Natural killer cell treated with Interleukin-12 subunit alpha and Interleukin-12 subunit beta and Interleukin-15 and Interleukin-18, amount 100 ng/mL, for 72 hours (primary cell): ENCODE results near the gene MEGF8. TPM values are rescaled to one million over a fixed set of nuclear protein-coding genes. Genes with fewer than 3 reads are reported as not detected.

Experiments used
- ATAC-seq, 2 donors: fragments of 150-1000 bp; cut with Tn5 transposase in 1 of 2; sonication (Bioruptor Pico), chemical (Tn5 transposase) in 1 of 2; 2 replicates each; pipeline ENCODE4 v1.10.0; 2021
- DNase-seq: peaks from one replicate; pipeline ENCODE4 v3.0.0; 2022; ENCODE audit warnings: low spot score
- H3K27ac Mint-ChIP-seq, 2 donors: 1 replicate in 1 of 2; 2 replicates in 1 of 2; pipeline ENCODE4 v1.8.0; 2022; ENCODE audit warnings: mixed read lengths in 2 of 2, mild to moderate bottlenecking in 1 of 2, moderate library complexity in 1 of 2
- H3K27me3 Mint-ChIP-seq, 2 donors: 1 replicate in 1 of 2; 2 replicates in 1 of 2; pipeline ENCODE4 v1.8.0; 2022; ENCODE audit warnings: mixed read lengths in 2 of 2
- H3K36me3 Mint-ChIP-seq: one replicate; pipeline ENCODE4 v1.8.0; 2022; ENCODE audit warnings: mixed read lengths
- H3K4me1 Mint-ChIP-seq, 2 donors: 1 replicate in 1 of 2; 2 replicates in 1 of 2; pipeline ENCODE4 v1.8.0; 2022; ENCODE audit warnings: low read depth in 2 of 2, mixed read lengths in 2 of 2, mild to moderate bottlenecking in 1 of 2
- H3K4me3 Mint-ChIP-seq: one replicate; pipeline ENCODE4 v1.8.0; 2022; ENCODE audit warnings: mixed read lengths
- H3K9me3 Mint-ChIP-seq: 2 replicates; pipeline ENCODE4 v1.8.0; 2022; ENCODE audit warnings: mixed read lengths
- total RNA-seq, 2 donors: library from RNA; stranded (reverse); gene quantifications; one replicate each; pipeline ENCODE4 v1.2.3, GENCODE V29; 2022

The MEGF8 gene
- total RNA-seq, 2 donors from 2014 or later = 12.1 to 20.1 TPM

DNA sequence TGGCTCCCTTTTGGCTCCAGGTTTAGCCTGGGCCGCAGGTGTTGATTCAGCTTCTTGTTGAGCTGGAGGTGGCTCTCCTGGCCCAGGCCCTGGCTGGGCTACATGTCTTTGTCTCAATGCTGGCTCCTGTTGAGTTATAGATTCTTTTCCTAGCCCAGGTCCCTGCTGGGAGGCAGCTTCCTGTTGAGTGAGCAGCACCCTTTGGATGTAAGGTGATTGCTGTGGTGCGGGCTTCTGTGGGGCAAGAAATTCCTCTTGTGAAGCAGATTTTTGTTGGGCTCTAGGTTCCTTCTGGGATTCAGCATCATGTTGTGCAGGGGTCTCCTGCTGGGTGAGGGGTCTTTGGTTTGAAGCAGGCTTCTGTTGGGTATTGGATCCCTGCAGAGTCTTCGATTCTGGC, 101.2 kb downstream of the MEGF8 start:
- Mint-ChIP-seq H3K27ac (no peak overlapping the region), H3K9me3 (no peaks in the 10 kb centered on the region), H3K36me3 (no peaks in the 10 kb centered on the region), H3K4me3 (no peak overlapping the region), H3K27me3 (no peaks in the 10 kb centered on the region), H3K4me1 (peaks cover 19 to 25% of the 10 kb centered on the region in 2 donors)
- ATAC-seq = no peak
- DNase-seq = no peak

DNA sequence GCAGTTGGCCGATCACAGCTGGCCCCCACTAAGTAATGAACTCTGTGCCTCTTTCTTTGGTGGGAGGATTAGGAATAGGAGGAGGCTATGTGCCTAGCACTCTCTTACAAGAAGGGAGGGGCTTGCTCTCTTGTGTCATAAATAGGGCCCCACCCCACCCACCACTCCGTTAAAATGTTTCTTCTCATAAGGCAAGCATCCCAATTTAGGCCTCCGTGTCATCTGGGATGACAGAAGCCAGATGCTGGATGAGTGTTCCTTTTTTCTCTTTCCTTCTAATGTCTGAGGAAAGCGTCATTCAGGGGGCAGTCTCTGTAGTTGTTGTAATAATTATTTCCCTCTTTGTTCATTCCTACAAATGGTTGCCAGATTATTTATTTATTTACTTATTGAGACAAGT, 101.9 kb downstream of the MEGF8 start, which contains the start of gene LIPE:
Gene LIPE (minus strand): TSS at position 76 of the 400 bp plus-strand sequence. CDS start 239 bp downstream, outside the sequence.
- DNase-seq = no peak
- Mint-ChIP-seq H3K27ac (no peak within 1 kb of the TSS), H3K9me3 (no peaks in the 10 kb centered on the region), H3K27me3 (no peaks in the 10 kb centered on the region), H3K4me3 (no peak within 1 kb of the TSS), H3K4me1 (peaks cover 14 to 20% of the 10 kb centered on the region in 2 donors), H3K36me3 (no peaks in the 10 kb centered on the region)
- no peak for ATAC-seq

Other genes with a start within 250 kb of the MEGF8 start
- gene ZNF574, start 249.5 kb upstream of the MEGF8 start, total RNA-seq = 10 to 100 TPM; 14.2 to 16.1 TPM
- 10 to 100 TPM; 21.6 to 30.5 TPM for gene POU2F2, start 193.2 kb upstream of the MEGF8 start, total RNA-seq
- 10 to 100 TPM; 28.5 to 33.2 TPM for gene DEDD2, start 108.0 kb upstream of the MEGF8 start, total RNA-seq
- 10 to 100 TPM; 18.5 to 23.7 TPM for gene ZNF526, start 105.3 kb upstream of the MEGF8 start, total RNA-seq
- gene GSK3A, start 83.0 kb upstream of the MEGF8 start, total RNA-seq = 10 to 100 TPM; 51.1 to 52.8 TPM
- 10 to 100 TPM; 29.5 to 47.8 TPM for gene ERF, start 70.5 kb upstream of the MEGF8 start, total RNA-seq
- gene CIC, start 56.4 kb upstream of the MEGF8 start, total RNA-seq = 100 to 1,000 TPM; 110 to 115 TPM
- gene PRR19, start 23.5 kb upstream of the MEGF8 start, total RNA-seq = 1 to 10 TPM in 1 of 2 donors, under 1 TPM in 1; 0.64 to 1.0 TPM
- gene PAFAH1B3, start 23.0 kb upstream of the MEGF8 start, total RNA-seq = 10 to 100 TPM; 16.9 to 40.2 TPM
- gene TMEM145, start 12.3 kb upstream of the MEGF8 start, total RNA-seq = 1 to 10 TPM; 1.4 to 1.6 TPM
- gene CNFN, start 64.7 kb downstream of the MEGF8 start, total RNA-seq = not detected
- 10 to 100 TPM; 25.1 to 31.5 TPM for gene LIPE, start 101.8 kb downstream of the MEGF8 start, total RNA-seq
- gene CXCL17, start 117.3 kb downstream of the MEGF8 start, total RNA-seq = not detected
- 1 to 10 TPM; 2.8 to 6.4 TPM for gene CEACAM1, start 202.8 kb downstream of the MEGF8 start, total RNA-seq